ENCODE data around the gene RETREG2. TPM values are rescaled to one million over a fixed set of nuclear protein-coding genes. Genes with fewer than 3 reads are reported as not detected.
A peak's percentile ranks its signal among the peaks of the same experiment; 100 is the strongest.

Gene RETREG2
- total RNA-seq, 1 experiment from 2014 or later: 46.7 TPM

- no peaks in the 10 kb centered on the region for H3K9me3 ChIP-seq (ENCODE audit: control insufficient read depth, low read depth, low read length)
- peaks cover 23 to 59% (median 53%) of the 10 kb centered on the region in 3 experiments for H3K36me3 Mint-ChIP-seq (ENCODE audit: insufficient read depth in 1 of 3, low read depth in 3 of 3)
- H3K27ac ChIP-seq (ENCODE audit: insufficient read length, low read depth, low read length): no peak overlapping the region
- no peak overlapping the region for H2BK120ac ChIP-seq (ENCODE audit: low read depth, low read length, poor library complexity, severe bottlenecking)
- no peaks in the 10 kb centered on the region for H3K79me1 ChIP-seq (ENCODE audit: insufficient read depth, low read depth, low read length, poor library complexity, severe bottlenecking)
- H3K4ac ChIP-seq (ENCODE audit: low read depth, low read length): no peak overlapping the region
- peak overlapping the region; percentile 29 for H3K18ac ChIP-seq (ENCODE audit: insufficient read length, low read depth, low read length)
- no peak overlapping the region for H2BK15ac ChIP-seq (ENCODE audit: low read depth, low read length)
- peaks cover 19 to 23% of the 10 kb centered on the region in 2 experiments for H3K4me1 Mint-ChIP-seq
- no peak overlapping the region for H3K23ac ChIP-seq (ENCODE audit: insufficient read length, low read depth, low read length)
- no peaks in the 10 kb centered on the region for H3K79me2 ChIP-seq (ENCODE audit: insufficient read depth, low read length)
- H4K20me1 ChIP-seq (ENCODE audit: control insufficient read depth, insufficient read depth, insufficient read length): no peaks in the 10 kb centered on the region
- no peak overlapping the region for H2BK20ac ChIP-seq (ENCODE audit: low read depth, low read length, poor library complexity, severe bottlenecking)
- no peak overlapping the region for H4K91ac ChIP-seq (ENCODE audit: insufficient read length, low read depth, low read length)
- H2BK12ac ChIP-seq (ENCODE audit: insufficient read length, low read depth, low read length): no peak overlapping the region
- no peak for TF ChIP-seq CTCF (conservative IDR thresholded peaks at IDR 0.05)
- H4K8ac ChIP-seq (replicated peaks; ENCODE audit: insufficient read length, low read depth, low read length): no peak overlapping the region
- no peaks in the 10 kb centered on the region for H3K9me3 Mint-ChIP-seq
- H2AFZ ChIP-seq (ENCODE audit: low read length): no peak overlapping the region
- peak overlapping the region; percentile 66 to 97 (median 79); a peak in 4 of 7 replicates for H3K27ac Mint-ChIP-seq
- no peak overlapping the region for H3T11ph ChIP-seq (ENCODE audit: low read length)
- no CpG with 5 or more reads among the region's 37 CpGs for WGBS (ENCODE audit: extremely low coverage, insufficient read length, low lambda C conversion rate)
- peak overlapping the region; percentile 72 for H3K9ac ChIP-seq (ENCODE audit: extremely low read depth, insufficient read length, low read length)
- no peak overlapping the region for H3K14ac ChIP-seq (ENCODE audit: insufficient read depth, low read length)
- H3K27me3 ChIP-seq (ENCODE audit: insufficient read depth, low read length): no peaks in the 10 kb centered on the region
- no peak overlapping the region for H4K5ac ChIP-seq (ENCODE audit: insufficient read length, low read depth, low read length)
- peaks cover 3% of the 10 kb centered on the region; the same call in 1 of the 2 replicates for H3K27me3 Mint-ChIP-seq (ENCODE audit: low read depth)
- H2BK5ac ChIP-seq (ENCODE audit: insufficient read length, low read length): no peak overlapping the region
- H3K56ac ChIP-seq (ENCODE audit: insufficient read length, low read depth, low read length): no peak overlapping the region
- peak; percentile 84 for DNase-seq
- H2AK5ac ChIP-seq (ENCODE audit: insufficient read length, low read length): no peak overlapping the region
- H3K4me1 ChIP-seq (ENCODE audit: insufficient read depth, low read length): no peaks in the 10 kb centered on the region
- peak overlapping the region; percentile 75 for H3K4me2 ChIP-seq (ENCODE audit: insufficient read depth, insufficient read length, low read length)
- peaks cover 7% of the 10 kb centered on the region for H3K23me2 ChIP-seq (ENCODE audit: insufficient read length, low read depth, low read length, poor library complexity, severe bottlenecking)
- H3K4me3 Mint-ChIP-seq: peak overlapping the region; percentile 85 to 91
Measured at GRCh38 chr2:219218217-219218731, 40.2 kb downstream of the RETREG2 start.
